SU-DHL-6 (cell line): Measurements from ENCODE around the gene BCL2.

Source experiments
- H2AFZ ChIP-seq: fragments of 200-600 bp; sonication (generic); 2 replicates; pipeline ENCODE4 v1.6.1; 2014; ENCODE audit warnings: low read depth, mild to moderate bottlenecking, moderate library complexity, mixed read lengths, antibody characterized with exemption, low read length; ENCODE audit not compliant: severe bottlenecking
- H3F3A ChIP-seq: fragments of 200-600 bp; shearing (Covaris generic); 2 replicates; pipeline ENCODE4 v1.6.0; 2016; ENCODE audit warnings: antibody characterized with exemption, mild to moderate bottlenecking; ENCODE audit not compliant: insufficient read depth
- H3K27ac ChIP-seq: fragments of 200-600 bp; sonication (generic); 2 replicates; pipeline ENCODE4 v1.5.1; 2016; ENCODE audit warnings: low read depth, mild to moderate bottlenecking, low read length, moderate library complexity, mixed read lengths
- H3K27me3 ChIP-seq: fragments of 200-600 bp; sonication (generic), shearing (Covaris generic); 2 replicates; pipeline ENCODE4 v1.6.0; 2014; ENCODE audit warnings: mild to moderate bottlenecking, low read length
- H3K36me3 ChIP-seq: fragments of 200-600 bp; sonication (generic); 2 replicates; pipeline ENCODE4 v1.6.1; 2014; ENCODE audit warnings: mild to moderate bottlenecking, low read length, mixed read lengths
- H3K4me2 ChIP-seq: fragments of 300-600, 200-600 bp; shearing (Covaris generic), sonication (generic); 2 replicates; pipeline ENCODE4 v1.6.0; 2014; ENCODE audit warnings: low read length, low read depth, mild to moderate bottlenecking; ENCODE audit not compliant: poor library complexity, severe bottlenecking
- H3K4me3 ChIP-seq: fragments of 200-600 bp; sonication (generic); 2 replicates; pipeline ENCODE4 v1.5.1; 2014; ENCODE audit warnings: antibody characterized with exemption, low read length, mild to moderate bottlenecking, mixed read lengths; ENCODE audit not compliant: insufficient read depth, poor library complexity, severe bottlenecking
- H3K79me2 ChIP-seq: fragments of 200-600 bp; sonication (generic); 2 replicates; pipeline ENCODE4 v1.6.1; 2014; ENCODE audit warnings: mild to moderate bottlenecking, low read length, moderate library complexity; ENCODE audit not compliant: insufficient read depth
- H3K9ac ChIP-seq: fragments of 200-600 bp; sonication (generic); 2 replicates; pipeline ENCODE4 v1.7.0; 2014; ENCODE audit warnings: mild to moderate bottlenecking, low read length
- H3K9me2 ChIP-seq: fragments of 200-600 bp; sonication (generic); replicated peaks from 2 replicates; pipeline ENCODE4 v1.6.1; 2014; ENCODE audit warnings: low read length; ENCODE audit not compliant: insufficient read depth
- H3K9me3 ChIP-seq: fragments of 200-600 bp; sonication (generic); 2 replicates; pipeline ENCODE4 v1.6.1; 2014; ENCODE audit warnings: low read length, mixed read lengths; ENCODE audit not compliant: insufficient read depth
- H4K20me1 ChIP-seq: fragments of 200-600 bp; sonication (generic); 2 replicates; pipeline ENCODE4 v1.6.1; 2014; ENCODE audit warnings: low read depth, mild to moderate bottlenecking, antibody characterized with exemption, low read length, moderate library complexity, mixed read lengths
- EZH2phosphoT487 ChIP-seq: fragments of 200-600 bp; sonication (generic), shearing (Covaris generic); conservative IDR thresholded peaks from 2 replicates; pipeline ENCODE4 v1.6.1; 2018; ENCODE audit warnings: mild to moderate bottlenecking, antibody characterized with exemption, low read length, moderate library complexity, mixed read lengths
- TF ChIP-seq, protein P1 (sequence below): fragments of 200-600 bp; sonication (generic); IDR thresholded peaks from one replicate; pipeline ENCODE4 v1.5.1; 2017; ENCODE audit warnings: antibody characterized with exemption, mild to moderate bottlenecking, low read length, moderate library complexity; ENCODE audit not compliant: insufficient read depth, poor library complexity, severe bottlenecking

The BCL2 gene

DNA sequence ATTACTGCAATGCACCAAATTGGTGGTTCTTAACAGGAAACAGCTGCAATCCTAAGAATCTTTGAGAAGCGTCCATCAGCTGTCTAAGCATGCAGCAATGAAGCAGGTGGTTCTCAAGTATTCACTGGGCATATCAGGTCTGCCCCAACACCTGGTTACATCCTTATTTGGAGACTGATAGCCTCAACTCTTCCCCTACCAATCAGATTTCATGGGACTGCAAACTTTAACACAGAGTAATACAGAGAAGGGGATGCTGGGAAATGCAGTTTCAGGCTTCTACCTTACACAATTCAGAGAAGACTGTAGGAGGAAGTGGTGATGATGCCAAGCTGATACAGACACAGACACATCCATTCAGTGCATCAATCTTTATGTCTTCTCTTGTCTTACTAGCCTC, 240.5 kb downstream of the BCL2 start:
- Histone ChIP-seq H3K27ac (no peak overlapping the region), H3K9ac (no peak overlapping the region), H3K4me2 (no peak overlapping the region), H3K9me2 (no peaks in the 10 kb centered on the region), H3K27me3 (no peaks in the 10 kb centered on the region), H3K36me3 (no peaks in the 10 kb centered on the region), H3F3A (no peaks in the 10 kb centered on the region), H3K4me3 (no peak overlapping the region), H2AFZ (peak overlapping the region; percentile 10), H3K9me3 (no peaks in the 10 kb centered on the region), H3K79me2 (no peaks in the 10 kb centered on the region), H4K20me1 (no peaks in the 10 kb centered on the region)
- no peak for TF ChIP-seq EZH2phosphoT487

DNA sequence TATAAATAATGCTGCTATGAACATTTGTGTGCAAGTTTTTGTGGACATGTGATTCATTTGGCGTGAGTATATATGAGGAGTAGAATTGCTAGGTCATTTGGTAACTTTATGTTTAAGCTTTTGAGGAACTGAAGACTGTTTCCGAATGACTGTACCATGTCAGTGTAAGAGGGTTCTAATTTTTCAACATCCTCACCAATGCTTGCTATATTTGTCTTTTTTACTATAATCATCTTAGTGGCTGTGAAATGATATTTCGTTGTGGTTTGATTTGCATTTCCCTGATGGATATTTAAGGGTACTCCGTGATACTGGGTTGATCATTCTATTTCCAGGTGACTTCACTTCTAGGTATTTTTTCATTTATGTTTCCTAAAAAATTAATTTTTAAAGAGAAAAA, 241.1 kb downstream of the BCL2 start:
- Histone ChIP-seq H3K4me3 (no peak overlapping the region), H3F3A (no peaks in the 10 kb centered on the region), H3K9ac (no peak overlapping the region), H3K9me3 (no peaks in the 10 kb centered on the region), H3K36me3 (no peaks in the 10 kb centered on the region), H3K27ac (no peak overlapping the region), H3K79me2 (no peaks in the 10 kb centered on the region), H4K20me1 (no peaks in the 10 kb centered on the region), H3K9me2 (no peaks in the 10 kb centered on the region), H3K27me3 (no peaks in the 10 kb centered on the region), H2AFZ (no peak overlapping the region), H3K4me2 (no peak overlapping the region)
- no peak for TF ChIP-seq EZH2phosphoT487
- TF ChIP-seq, protein P1, sequence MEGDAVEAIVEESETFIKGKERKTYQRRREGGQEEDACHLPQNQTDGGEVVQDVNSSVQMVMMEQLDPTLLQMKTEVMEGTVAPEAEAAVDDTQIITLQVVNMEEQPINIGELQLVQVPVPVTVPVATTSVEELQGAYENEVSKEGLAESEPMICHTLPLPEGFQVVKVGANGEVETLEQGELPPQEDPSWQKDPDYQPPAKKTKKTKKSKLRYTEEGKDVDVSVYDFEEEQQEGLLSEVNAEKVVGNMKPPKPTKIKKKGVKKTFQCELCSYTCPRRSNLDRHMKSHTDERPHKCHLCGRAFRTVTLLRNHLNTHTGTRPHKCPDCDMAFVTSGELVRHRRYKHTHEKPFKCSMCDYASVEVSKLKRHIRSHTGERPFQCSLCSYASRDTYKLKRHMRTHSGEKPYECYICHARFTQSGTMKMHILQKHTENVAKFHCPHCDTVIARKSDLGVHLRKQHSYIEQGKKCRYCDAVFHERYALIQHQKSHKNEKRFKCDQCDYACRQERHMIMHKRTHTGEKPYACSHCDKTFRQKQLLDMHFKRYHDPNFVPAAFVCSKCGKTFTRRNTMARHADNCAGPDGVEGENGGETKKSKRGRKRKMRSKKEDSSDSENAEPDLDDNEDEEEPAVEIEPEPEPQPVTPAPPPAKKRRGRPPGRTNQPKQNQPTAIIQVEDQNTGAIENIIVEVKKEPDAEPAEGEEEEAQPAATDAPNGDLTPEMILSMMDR, result no peak

DNA sequence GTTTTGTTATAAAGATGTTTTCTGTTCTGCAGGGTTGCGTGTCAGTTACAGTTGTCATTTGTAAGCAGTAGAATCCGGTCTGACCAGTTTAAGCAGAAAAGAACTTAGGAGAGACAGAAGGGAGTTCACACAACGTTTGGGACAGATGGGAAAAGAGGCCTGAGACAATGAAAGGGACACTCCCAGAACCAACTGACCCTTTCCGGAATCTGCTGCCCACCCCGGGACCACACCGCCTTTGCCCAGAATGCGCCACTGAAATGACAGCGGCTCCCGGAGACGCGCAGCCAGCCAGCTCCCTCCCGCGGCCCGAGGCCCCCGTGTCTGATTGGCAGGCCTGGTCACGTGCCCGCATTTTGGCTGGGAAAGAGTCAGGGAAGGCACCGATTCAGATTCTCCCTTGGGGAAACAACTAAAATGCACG, 244.6 kb downstream of the BCL2 start:
- Histone ChIP-seq H3K36me3 (no peaks in the 10 kb centered on the region), H3K4me2 (peak overlapping the region; percentile 47)

DNA sequence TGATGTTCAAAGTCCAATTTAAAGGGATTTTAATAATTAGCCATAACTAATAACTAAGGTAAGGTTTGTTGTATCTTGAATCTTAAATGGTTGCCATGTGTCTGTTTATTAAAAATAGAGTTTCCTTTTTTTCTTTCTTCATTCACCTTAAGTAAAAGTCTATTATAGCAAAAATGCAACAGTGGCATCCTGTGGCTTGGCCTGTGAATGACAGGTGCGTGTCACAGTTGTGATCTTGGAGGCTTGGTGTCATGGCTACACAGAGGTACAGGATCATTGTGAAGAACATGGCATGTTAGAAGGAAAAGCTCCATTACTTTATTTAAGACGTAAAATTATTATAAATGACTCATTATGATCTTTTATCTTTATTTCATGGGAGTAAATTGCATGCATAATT, 246.1 kb downstream of the BCL2 start:
- H3F3A ChIP-seq, result no peaks in the 10 kb centered on the region
- no peaks in the 10 kb centered on the region for H4K20me1 ChIP-seq
- no peak overlapping the region for H3K4me2 ChIP-seq
- no peak overlapping the region for H2AFZ ChIP-seq
- H3K79me2 ChIP-seq, result no peaks in the 10 kb centered on the region
- no peak overlapping the region for H3K27ac ChIP-seq
- H3K9me3 ChIP-seq, result no peaks in the 10 kb centered on the region
- no peaks in the 10 kb centered on the region for H3K9me2 ChIP-seq
- no peaks in the 10 kb centered on the region for H3K36me3 ChIP-seq
- H3K4me3 ChIP-seq, result no peak overlapping the region
- no peak overlapping the region for H3K9ac ChIP-seq
- H3K27me3 ChIP-seq, result no peaks in the 10 kb centered on the region
- TF ChIP-seq EZH2phosphoT487, result no peak
- TF ChIP-seq, protein P1, result peak; percentile 28

More for the DNA sequence above, 244.6 kb downstream of the BCL2 start:
- Histone ChIP-seq H3K9me3 (no peaks in the 10 kb centered on the region), H3K27ac (no peak overlapping the region), H3K4me3 (peak overlapping the region; percentile 32), H3K9me2 (no peaks in the 10 kb centered on the region), H3F3A (no peaks in the 10 kb centered on the region), H3K9ac (peak overlapping the region; percentile 22; the same call in 1 of the 2 replicates), H2AFZ (peak overlapping the region; percentile 83), H4K20me1 (no peaks in the 10 kb centered on the region), H3K27me3 (no peaks in the 10 kb centered on the region), H3K79me2 (no peaks in the 10 kb centered on the region)
- TF ChIP-seq, protein P1, result no peak
- TF ChIP-seq EZH2phosphoT487, result no peak
